DOHH2 (cell line): Measurements from ENCODE around the gene XRCC1.

Experiments used
- CTCF ChIP-seq: fragments of 200-600 bp; sonication (generic); IDR thresholded peaks from one replicate; pipeline ENCODE4 v1.5.1; 2014; ENCODE audit warnings: antibody characterized with exemption, mild to moderate bottlenecking, low read depth, low read length; ENCODE audit not compliant: poor library complexity, severe bottlenecking
- EZH2phosphoT487 ChIP-seq: fragments of 200-600 bp; sonication (generic); IDR thresholded peaks from 2 replicates; pipeline ENCODE4 v1.6.1; 2017; ENCODE audit warnings: borderline replicate concordance, mild to moderate bottlenecking, antibody characterized with exemption, low read length, moderate library complexity, mixed read lengths

GRCh38 chr19:43607238-43608205 lies 32.2 kb upstream of the XRCC1 start:
- no peak for TF ChIP-seq CTCF
- no peak for TF ChIP-seq EZH2phosphoT487
